ENCODE data around the gene VAV2.

Gene VAV2

GRCh38 chr9:134031783-134032182, 39.7 kb upstream of the VAV2 start:
- no peak for TF ChIP-seq CTCF (IDR thresholded peaks at IDR 0.05; ENCODE audit: low read depth, low read length, missing control alignments)
- in situ Hi-C loops (cut with HindIII; ENCODE audit: low sequenced_read_pairs) = no loop called here
- no peak for DNase-seq (ENCODE audit: low read depth)
- H3K4me3 ChIP-seq (ENCODE audit: low read depth, low read length) = no peak overlapping the region

- in situ Hi-C loops (cut with HindIII; ENCODE audit: low sequenced_read_pairs) = no loop called here
- no peak for DNase-seq (ENCODE audit: low read depth)
- TF ChIP-seq CTCF (IDR thresholded peaks at IDR 0.05; ENCODE audit: low read depth, low read length, missing control alignments) = no peak
- no peak overlapping the region for H3K4me3 ChIP-seq (ENCODE audit: low read depth, low read length)
These were observed 38.8 kb upstream of the VAV2 start for GRCh38 chr9:134030821-134031470.

- no peak for TF ChIP-seq CTCF (IDR thresholded peaks at IDR 0.05; ENCODE audit: low read depth, low read length, missing control alignments)
- DNase-seq (ENCODE audit: low read depth) = no peak
- H3K4me3 ChIP-seq (ENCODE audit: low read depth, low read length) = no peak overlapping the region
- in situ Hi-C loops (cut with HindIII; ENCODE audit: low sequenced_read_pairs) = no loop called here
These were observed 37.4 kb upstream of the VAV2 start for GRCh38 chr9:134029248-134030226.

GRCh38 chr9:134028575-134029247, 36.6 kb upstream of the VAV2 start:
- no peak for DNase-seq (ENCODE audit: low read depth)
- in situ Hi-C loops (cut with HindIII; ENCODE audit: low sequenced_read_pairs) = no loop called here
- no peak overlapping the region for H3K4me3 ChIP-seq (ENCODE audit: low read depth, low read length)
- TF ChIP-seq CTCF (IDR thresholded peaks at IDR 0.05; ENCODE audit: low read depth, low read length, missing control alignments) = no peak

- no peak for DNase-seq (ENCODE audit: low read depth)
- in situ Hi-C loops (cut with HindIII; ENCODE audit: low sequenced_read_pairs) = no loop called here
These were observed 36.0 kb upstream of the VAV2 start for GRCh38 chr9:134028076-134028475.

More at GRCh38 chr9:134028076-134028475, 36.0 kb upstream of the VAV2 start:
- no peak overlapping the region for H3K4me3 ChIP-seq (ENCODE audit: low read depth, low read length)
- TF ChIP-seq CTCF (IDR thresholded peaks at IDR 0.05; ENCODE audit: low read depth, low read length, missing control alignments) = no peak

Measured in astrocyte of the cerebellum (primary cell).